Hindlimb muscle (tissue), 1 donor: ENCODE results near the gene NEMP2. TPM values are rescaled to one million over a fixed set of nuclear protein-coding genes. Genes with fewer than 3 reads are reported as not detected.

Source experiments
- DNase-seq: peaks from one replicate; pipeline ENCODE4 v3.0.0-alpha.2; 2013
- polyA plus RNA-seq: library from polyadenylated mRNA; unstranded; fragments of 120-200 nt; gene quantifications from one replicate; pipeline ENCODE4 v1.2.1, GENCODE V29; 2013; ENCODE audit not compliant: insufficient read length

The NEMP2 gene
- polyA plus RNA-seq, 1 donor, result 6.6 TPM

DNA sequence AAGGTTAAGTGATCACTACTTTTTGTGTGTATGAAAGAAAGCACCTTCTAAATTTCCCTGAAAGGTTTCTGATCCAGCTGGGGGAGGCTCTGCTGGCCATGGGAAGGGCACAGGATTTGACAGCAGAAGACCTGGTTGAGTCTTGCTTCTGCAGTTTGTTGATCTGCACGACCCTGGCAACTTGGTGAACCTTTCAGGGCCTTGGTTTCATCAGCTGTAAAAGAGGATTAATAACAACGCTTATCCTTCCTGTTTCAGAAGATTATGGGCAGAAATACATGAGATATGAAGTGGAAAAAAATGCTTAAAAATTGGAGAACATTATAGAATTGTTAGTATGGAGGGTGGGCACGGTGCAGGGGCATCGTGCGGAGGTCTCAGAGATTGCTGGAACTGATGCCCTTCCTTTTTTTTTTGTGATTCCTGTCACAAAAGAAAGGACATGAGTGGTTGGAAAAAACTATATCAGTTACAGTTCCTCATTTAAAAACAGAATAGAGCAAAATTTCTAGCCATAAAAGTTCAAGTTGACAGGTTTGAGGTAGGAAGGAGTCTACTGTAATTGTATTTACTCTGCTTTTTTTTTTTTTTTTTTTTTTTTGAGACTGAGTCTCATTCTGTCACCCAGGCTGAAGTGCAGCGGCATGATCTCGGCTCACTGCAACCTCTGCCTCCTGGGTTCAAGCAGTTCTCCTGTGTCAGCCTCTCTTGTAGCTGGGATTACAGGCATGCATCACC is 79.0 kb downstream of the NEMP2 start:
- no peak for DNase-seq

DNA sequence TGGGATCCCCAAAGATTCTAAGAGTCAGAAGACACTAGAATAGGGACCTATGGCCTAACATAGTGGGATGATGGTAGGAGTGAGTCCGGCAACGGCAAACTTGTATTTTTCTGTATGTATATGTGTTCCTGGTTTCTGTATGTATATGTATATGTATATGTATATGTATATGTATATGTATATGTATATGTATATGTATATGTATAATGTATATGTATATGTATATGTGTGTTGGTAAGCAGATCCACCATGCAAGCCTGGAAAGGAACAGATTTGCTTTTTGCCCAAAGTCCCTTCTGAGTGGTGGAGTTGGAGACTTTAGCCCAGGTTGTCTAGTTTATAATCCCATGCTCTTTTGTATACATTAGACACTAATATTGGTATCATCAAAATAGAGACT is 79.7 kb downstream of the NEMP2 start:
- DNase-seq, result no peak

Other genes with a start within 250 kb of the NEMP2 start
- 28.4 TPM for gene HIBCH, start 214.9 kb downstream of the NEMP2 start, polyA plus RNA-seq
- gene INPP1, start 191.1 kb downstream of the NEMP2 start, polyA plus RNA-seq, result 16.4 TPM
- gene MFSD6, start 126.4 kb downstream of the NEMP2 start, polyA plus RNA-seq, result 9.5 TPM
- 57.9 TPM for gene NAB1, start 114.4 kb upstream of the NEMP2 start, polyA plus RNA-seq